K562 (cell line): ENCODE results near the gene BCAS1. TPM values are rescaled to one million over a fixed set of nuclear protein-coding genes. Genes with fewer than 3 reads are reported as not detected.

ENCODE experiments used
- ATAC-seq: fragments of 200-7000 bp; cut with Tn5 transposase; 3 replicates; pipeline ENCODE4 v1.9.1; 2020; ENCODE audit warnings: moderate library complexity
- BruUV-seq: library from RNA; stranded (reverse); fragments of 400-500 nt; replicated peaks from 2 replicates; lab custom pipeline; 2021; lab: Mats Ljungman, UMichigan
- CTCF ChIA-PET: fragments of 300-600 bp; formaldehyde crosslinking; extraction: SDS; loops from one replicate; lab custom pipeline; 2021; ENCODE audit warnings: low intra/inter-chr PET ratio; lab: Yijun Ruan, JAX
- POLR2A ChIA-PET: fragments of 300-600, 350-650 bp; sonication (Branson Sonifier 250); formaldehyde crosslinking; extraction: SDS; loops from one replicate; lab custom pipeline; 2021; ENCODE audit warnings: antibody characterized with exemption, inconsistent platforms; lab: Yijun Ruan, JAX
- DNase-seq, 4 experiments: peaks; one replicate each; pipeline versions ENCODE4 v3.0.0 to v3.0.0-alpha.2; 2011 to 2018; ENCODE audit warnings: low spot score in 3 of 4, mixed read lengths in 3 of 4; ENCODE audit errors: extremely low read depth in 1 of 4
- FAIRE-seq: peaks from 2 replicates; lab custom pipeline; 2011; peaks lifted over from hg19 to GRCh38; lab: Jason Lieb, UNC
- H2AFZ ChIP-seq: 2 replicates; pipeline ENCODE4 v1.6.0; 2011; ENCODE audit warnings: low read depth, low read length, control low read depth, inconsistent platforms
- H3K27ac ChIP-seq: fragments of 200-600 bp; 3 replicates; pipeline ENCODE4 v1.8.0; 2011; ENCODE audit warnings: low read depth, mild to moderate bottlenecking, control low read depth, inconsistent platforms, low read length, moderate library complexity, mixed read lengths; ENCODE audit errors: extremely low read depth
- H3K27me3 ChIP-seq, 2 experiments: fragments of 300-600 bp in 1 of 2; 2 replicates in 1 of 2; 3 replicates in 1 of 2; pipeline versions ENCODE4 v1.6.0 to v1.8.0; 2011; ENCODE audit warnings: inconsistent platforms in 2 of 2, low read length in 2 of 2, mild to moderate bottlenecking in 1 of 2, mixed read lengths in 1 of 2, moderate library complexity in 1 of 2; ENCODE audit not compliant: control insufficient read depth in 2 of 2, insufficient read depth in 2 of 2
- H3K36me3 ChIP-seq: fragments of 300-600 bp; 3 replicates; pipeline ENCODE4 v1.8.0; 2011; ENCODE audit warnings: mild to moderate bottlenecking, low read length, inconsistent platforms; ENCODE audit not compliant: control insufficient read depth, insufficient read depth
- H3K4me1 ChIP-seq, 2 experiments: fragments of 200-600 bp in 1 of 2; replicated peaks in 1 of 2; 2 replicates in 1 of 2; 3 replicates in 1 of 2; pipeline versions ENCODE4 v1.5.1 to v1.8.0; 2011; ENCODE audit warnings: inconsistent platforms in 2 of 2, low read length in 2 of 2, mild to moderate bottlenecking in 1 of 2, mixed read lengths in 1 of 2, moderate library complexity in 1 of 2; ENCODE audit not compliant: control insufficient read depth in 2 of 2, insufficient read depth in 2 of 2
- H3K4me2 ChIP-seq: 2 replicates; pipeline ENCODE4 v1.6.1; 2011; ENCODE audit warnings: low read length, control low read depth, inconsistent platforms, mixed read lengths; ENCODE audit not compliant: insufficient read depth
- H3K4me3 ChIP-seq: fragments of 200-600 bp; sonication (generic), shearing (Covaris generic); 2 replicates; pipeline ENCODE4 v1.5.1; 2016; ENCODE audit warnings: control low read depth, inconsistent platforms
- H3K79me2 ChIP-seq: fragments of 200-600 bp; 3 replicates; pipeline ENCODE4 v1.8.0; 2011; ENCODE audit warnings: low read length, inconsistent platforms; ENCODE audit not compliant: control insufficient read depth, insufficient read depth
- H3K9ac ChIP-seq, 2 experiments: 2 replicates each; pipeline versions ENCODE4 v1.6.0 to v1.6.1; 2011; ENCODE audit warnings: low read depth in 2 of 2, low read length in 2 of 2, control low read depth in 1 of 2, inconsistent platforms in 1 of 2, mild to moderate bottlenecking in 1 of 2, mixed read lengths in 1 of 2; ENCODE audit not compliant: insufficient read depth in 1 of 2
- H3K9me1 ChIP-seq: one replicate; pipeline ENCODE4 v1.6.0; 2011; ENCODE audit warnings: inconsistent platforms, mild to moderate bottlenecking, low read length, moderate library complexity; ENCODE audit not compliant: control insufficient read depth, insufficient read depth
- H3K9me3 ChIP-seq: replicated peaks from 2 replicates; pipeline ENCODE4 v1.5.1; 2011; ENCODE audit warnings: low read depth, low read length, inconsistent platforms; ENCODE audit not compliant: control insufficient read depth, insufficient read depth
- H4K20me1 ChIP-seq: replicated peaks from 2 replicates; pipeline ENCODE4 v1.6.1; 2011; ENCODE audit warnings: low read length, inconsistent platforms, mixed read lengths; ENCODE audit not compliant: control insufficient read depth, insufficient read depth
- CUX1 ChIP-seq: fragments of 200-800 bp; sonication (Bioruptor generic); IDR thresholded peaks from 2 replicates; pipeline ENCODE4 v1.6.1; 2016; ENCODE audit warnings: missing genetic modification characterization, missing compliant biosample characterization
- ZBTB11 ChIP-seq, 3 experiments: fragments of 200-800 bp in 1 of 3; fragments of 250-450 bp in 1 of 3; fragments of 450-650 bp in 1 of 3; sonication (Bioruptor Pico) in 1 of 3; sonication (Bioruptor generic) in 1 of 3; formaldehyde crosslinking in 1 of 3; IDR thresholded peaks; 2 replicates each; pipeline versions ENCODE4 v1.6.1 to v1.8.0; 2016 to 2022; ENCODE audit warnings: mild to moderate bottlenecking in 2 of 3, missing genetic modification characterization in 2 of 3, missing compliant biosample characterization in 1 of 3, moderate library complexity in 1 of 3
- WGBS: fragments of 100-300 bp; shearing (Covaris generic); methylation state at CpG from one replicate; pipeline ENCODE4 v1.1.6; 2016; ENCODE audit warnings: low coverage, mixed read lengths; ENCODE audit not compliant: insufficient coverage; ENCODE audit errors: missing lambda C conversion rate; 5-methylcytosine and 5-hydroxymethylcytosine counted together
- in situ Hi-C: fragments of 300-500 bp; cut with MboI; formaldehyde crosslinking; loops from 4 replicates; pipeline ENCODE4 v1.15.0; 2018; ENCODE audit warnings: inconsistent platforms, mixed read lengths
- intact Hi-C: fragments of 100-400 bp; cut with micrococcal nuclease; formaldehyde crosslinking; loops from 2 replicates; pipeline ENCODE4 v1.14.2; 2022
- polyA plus RNA-seq, 8 experiments: library from polyadenylated mRNA; depleted of rRNA in 4 of 8; stranded (reverse) in 5 of 8; unstranded in 3 of 8; fragments of >200 nt; fragmentation: Nextera tagmentation in 2 of 8; fragmentation: Illumina TruSeq in 1 of 8; extraction: Ambion mirVana in 2 of 8; extraction: Trizol in 1 of 8; gene quantifications; 2 replicates each; pipeline versions ENCODE4 v1.2.1 to v1.2.3, GENCODE V29; 2011 to 2014; ENCODE audit warnings: inconsistent platforms in 1 of 8, missing spikeins in 1 of 8
- total RNA-seq, 7 experiments: library from RNA; depleted of rRNA in 6 of 7; stranded (reverse); fragments of >200 nt in 6 of 7; fragmentation: Illumina TruSeq in 2 of 7; extraction: Trizol in 2 of 7; gene quantifications; 2 replicates each; pipeline versions ENCODE4 v1.2.1 to v1.2.3, GENCODE V29; 2011 to 2021; ENCODE audit warnings: low replicate concordance in 1 of 7

Gene BCAS1
- total and polyA plus RNA-seq, 9 of the 15 experiments (the other 6 are each of a cell fraction or from before 2014, with no cell fraction given): 0.18 to 2.3 (median 0.93) TPM

GRCh38 chr20:53983401-53983800 lies 87.0 kb downstream of the BCAS1 start:
- Histone ChIP-seq H3K27me3 (peaks cover 3 to 20% of the 10 kb centered on the region in 2 experiments; a peak in 4 of 5 replicates), H3K4me2 (no peak overlapping the region), H3K9ac (no peak overlapping the region), H3K4me1 (no peaks in the 10 kb centered on the region), H3K4me3 (no peak overlapping the region), H2AFZ (no peak overlapping the region), H3K27ac (no peak overlapping the region), H4K20me1 (no peaks in the 10 kb centered on the region), H3K36me3 (no peaks in the 10 kb centered on the region), H3K9me3 (no peaks in the 10 kb centered on the region), H3K79me2 (no peaks in the 10 kb centered on the region), H3K9me1 (no peaks in the 10 kb centered on the region)
- no peak for DNase-seq
- ChIA-PET CTCF (no interaction called here), POLR2A (interaction anchor here (0.8 to 1.0 kb wide), 3 partner anchors 9 to 553 kb away, joined by 3 to 4 read pairs (median 3); no protein-coding TSS in a partner anchor)
- TF ChIP-seq CUX1 (CRISPR knock-in tag) (no peak), ZBTB11 (CRISPR knock-in tag; IDR thresholded peaks at IDR 0.05) (peak in 1 of 3 experiments; percentile 89; a peak in 2 of 6 replicates)
- no TSS peak for BruUV-seq
- FAIRE-seq: no peak
- intact Hi-C loops (no loop called here), in situ Hi-C loops (no loop called here)
- no peak for ATAC-seq
- WGBS: 0% methylated on average over 3 of the region's 3 CpGs
